ENCODE results near the gene PYROXD2.

The PYROXD2 gene

GRCh38 chr10:98414578-98414931, 427 bp downstream of the PYROXD2 start:
- no peak for DNase-seq (ENCODE audit: low read depth in 2 of 2)

GRCh38 chr10:98411768-98412167, 3.2 kb downstream of the PYROXD2 start:
- DNase-seq (ENCODE audit: low read depth in 2 of 2): no peak

- no peak for DNase-seq (ENCODE audit: low read depth in 2 of 2)
These were observed 3.8 kb downstream of the PYROXD2 start for GRCh38 chr10:98411166-98411565.

GRCh38 chr10:98410759-98411158, 4.2 kb downstream of the PYROXD2 start:
- DNase-seq (ENCODE audit: low read depth in 2 of 2): no peak

GRCh38 chr10:98410135-98410743, 4.7 kb downstream of the PYROXD2 start:
- DNase-seq (ENCODE audit: low read depth in 2 of 2): no peak

GRCh38 chr10:98408799-98409198, 6.2 kb downstream of the PYROXD2 start:
- DNase-seq (ENCODE audit: low read depth in 2 of 2): no peak

- no peak for DNase-seq (ENCODE audit: low read depth in 2 of 2)
These were observed 7.2 kb downstream of the PYROXD2 start for GRCh38 chr10:98407744-98408241.

GRCh38 chr10:98407017-98407743, 7.8 kb downstream of the PYROXD2 start:
- DNase-seq (ENCODE audit: low read depth in 2 of 2): no peak

GRCh38 chr10:98405422-98405821, 9.6 kb downstream of the PYROXD2 start:
- no peak for DNase-seq (ENCODE audit: low read depth in 2 of 2)

GRCh38 chr10:98404571-98405359, 10.2 kb downstream of the PYROXD2 start:
- no peak for DNase-seq (ENCODE audit: low read depth in 2 of 2)

GRCh38 chr10:98403812-98404504, 11.0 kb downstream of the PYROXD2 start:
- no peak for DNase-seq (ENCODE audit: low read depth in 2 of 2)

- DNase-seq (ENCODE audit: low read depth in 2 of 2): no peak
These were observed 11.9 kb downstream of the PYROXD2 start for GRCh38 chr10:98402931-98403718.

GRCh38 chr10:98402478-98402877, 12.5 kb downstream of the PYROXD2 start:
- no peak for DNase-seq (ENCODE audit: low read depth in 2 of 2)

- no peak for DNase-seq (ENCODE audit: low read depth in 2 of 2)
These were observed 14.5 kb downstream of the PYROXD2 start for GRCh38 chr10:98400482-98400881.

- no peak for DNase-seq (ENCODE audit: low read depth in 2 of 2)
These were observed 15.2 kb downstream of the PYROXD2 start for GRCh38 chr10:98399784-98400183.

GRCh38 chr10:98397089-98397600, 17.8 kb downstream of the PYROXD2 start:
- no peak for DNase-seq (ENCODE audit: low read depth in 2 of 2)

- DNase-seq (ENCODE audit: low read depth in 2 of 2): no peak
These were observed 18.6 kb downstream of the PYROXD2 start for GRCh38 chr10:98396096-98397063.

GRCh38 chr10:98394851-98395440, 20.0 kb downstream of the PYROXD2 start:
- no peak for DNase-seq (ENCODE audit: low read depth in 2 of 2)

- DNase-seq (ENCODE audit: low read depth in 2 of 2): no peak
These were observed 23.4 kb downstream of the PYROXD2 start for GRCh38 chr10:98391578-98391991.
